GM13976 (cell line): ENCODE measurements around the gene ABCC11.
A peak's percentile ranks its signal among the peaks of the same experiment; 100 is the strongest.

ENCODE experiments used
- DNase-seq: peaks from one replicate; pipeline ENCODE4 v3.0.0; 2012; ENCODE audit warnings: low spot score
- CTCF ChIP-seq: IDR thresholded peaks from 2 replicates; pipeline ENCODE4 v1.5.1; 2012; ENCODE audit warnings: borderline replicate concordance, mild to moderate bottlenecking; ENCODE audit not compliant: insufficient read depth; ENCODE audit errors: extremely low read depth, missing control alignments, control extremely low read depth
- in situ Hi-C: fragments of 300-500 bp; cut with MboI; formaldehyde crosslinking; loops from one replicate; pipeline ENCODE4 v1.12.0; 2022; ENCODE audit warnings: low sequenced_read_pairs, mixed read lengths, inconsistent platforms; ENCODE audit not compliant: unreplicated experiment

Gene ABCC11

GRCh38 chr16:48287239-48287638, 39.9 kb upstream of the ABCC11 start:
- TF ChIP-seq CTCF, result no peak
- no peak for DNase-seq
- in situ Hi-C loops, result no loop called here

- TF ChIP-seq CTCF, result no peak
- DNase-seq, result peak; percentile 33
- in situ Hi-C loops, result no loop called here
Observed at GRCh38 chr16:48284772-48285409, 37.6 kb upstream of the ABCC11 start.

- in situ Hi-C loops, result no loop called here
- TF ChIP-seq CTCF, result no peak
- no peak for DNase-seq
Observed at GRCh38 chr16:48282636-48283263, 35.4 kb upstream of the ABCC11 start.

GRCh38 chr16:48280546-48280945, 33.2 kb upstream of the ABCC11 start:
- in situ Hi-C loops, result no loop called here
- no peak for DNase-seq
- no peak for TF ChIP-seq CTCF

- DNase-seq, result no peak
- TF ChIP-seq CTCF, result no peak
- in situ Hi-C loops, result no loop called here
Observed at GRCh38 chr16:48279199-48279598, 31.9 kb upstream of the ABCC11 start.

- in situ Hi-C loops, result no loop called here
- DNase-seq, result no peak
- no peak for TF ChIP-seq CTCF
Observed at GRCh38 chr16:48277158-48277557, 29.8 kb upstream of the ABCC11 start.
